ENCODE measurements around the gene SCAPER. TPM values are rescaled to one million over a fixed set of nuclear protein-coding genes. Genes with fewer than 3 reads are reported as not detected.

The SCAPER gene
- total and polyA plus RNA-seq, 8 donors: 4.9 to 136 (median 18.2) TPM

GRCh38 chr15:76349301-76350070 is 555.7 kb downstream of the SCAPER start:
- intact Hi-C loops (cut with DNase I; ENCODE audit: low total_unique reads): no loop called here
- DNase-seq: no peak
- peaks cover 16 to 26% (median 22%) of the 10 kb centered on the region in 4 donors for H3K4me1 ChIP-seq
- peaks cover 7 to 36% (median 32%) of the 10 kb centered on the region in 3 donors for H3K27me3 ChIP-seq
- H3K27ac ChIP-seq: no peak overlapping the region
- TF ChIP-seq, protein P1, sequence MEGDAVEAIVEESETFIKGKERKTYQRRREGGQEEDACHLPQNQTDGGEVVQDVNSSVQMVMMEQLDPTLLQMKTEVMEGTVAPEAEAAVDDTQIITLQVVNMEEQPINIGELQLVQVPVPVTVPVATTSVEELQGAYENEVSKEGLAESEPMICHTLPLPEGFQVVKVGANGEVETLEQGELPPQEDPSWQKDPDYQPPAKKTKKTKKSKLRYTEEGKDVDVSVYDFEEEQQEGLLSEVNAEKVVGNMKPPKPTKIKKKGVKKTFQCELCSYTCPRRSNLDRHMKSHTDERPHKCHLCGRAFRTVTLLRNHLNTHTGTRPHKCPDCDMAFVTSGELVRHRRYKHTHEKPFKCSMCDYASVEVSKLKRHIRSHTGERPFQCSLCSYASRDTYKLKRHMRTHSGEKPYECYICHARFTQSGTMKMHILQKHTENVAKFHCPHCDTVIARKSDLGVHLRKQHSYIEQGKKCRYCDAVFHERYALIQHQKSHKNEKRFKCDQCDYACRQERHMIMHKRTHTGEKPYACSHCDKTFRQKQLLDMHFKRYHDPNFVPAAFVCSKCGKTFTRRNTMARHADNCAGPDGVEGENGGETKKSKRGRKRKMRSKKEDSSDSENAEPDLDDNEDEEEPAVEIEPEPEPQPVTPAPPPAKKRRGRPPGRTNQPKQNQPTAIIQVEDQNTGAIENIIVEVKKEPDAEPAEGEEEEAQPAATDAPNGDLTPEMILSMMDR (IDR thresholded peaks at IDR 0.05): no peak
- TF ChIP-seq POLR2AphosphoS5 (IDR thresholded peaks at IDR 0.05): no peak
- TF ChIP-seq EP300 (IDR thresholded peaks at IDR 0.05): no peak
- no peak for TF ChIP-seq POLR2A (IDR thresholded peaks at IDR 0.05)
- H3K9me3 ChIP-seq: no peaks in the 10 kb centered on the region
- WGBS, 5 donors: 86 to 96% (median 93%) methylated on average over 1 of the region's 1 CpG
- peaks cover 0 to 4% (median 0%) of the 10 kb centered on the region in 4 donors for H3K36me3 ChIP-seq
- no peak overlapping the region for H3K4me3 ChIP-seq

DNA sequence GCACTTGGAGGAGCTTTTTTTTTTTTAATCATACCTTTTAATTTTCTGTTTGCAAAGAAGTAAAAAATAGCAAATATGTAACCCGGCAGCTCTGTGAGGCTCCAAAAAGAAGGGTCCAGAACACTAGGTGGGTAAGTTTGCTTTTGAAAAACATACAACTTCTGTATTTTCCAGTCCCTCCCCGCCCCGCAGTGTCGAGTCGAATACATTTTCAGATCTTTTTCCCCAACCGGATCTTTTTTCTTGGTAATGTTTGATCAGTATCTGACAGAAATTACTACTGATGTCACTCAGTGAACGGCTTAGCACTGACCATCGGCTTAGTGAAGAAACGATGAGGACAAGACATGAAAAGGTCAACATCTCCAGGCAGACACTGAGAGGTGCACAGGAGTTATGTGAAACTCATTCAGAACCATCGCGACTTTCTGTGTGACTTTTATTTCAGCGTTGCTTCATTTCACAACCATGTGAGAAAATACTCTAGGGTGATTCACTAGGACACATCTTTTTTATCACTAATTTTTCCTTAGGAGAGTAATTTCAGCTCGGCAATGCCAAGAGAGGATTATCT is 557.6 kb downstream of the SCAPER start:
- H3K4me3 ChIP-seq: peak overlapping the region; percentile 50 to 65 (median 58)
- intact Hi-C loops (cut with DNase I; ENCODE audit: low total_unique reads): no loop called here
- H3K9me3 ChIP-seq: peaks cover 0 to 4% (median 0%) of the 10 kb centered on the region in 4 donors
- H3K27ac ChIP-seq: peak overlapping the region in 4 of 5 donors; percentile 14 to 76 (median 69)
- no peak for TF ChIP-seq EP300 (IDR thresholded peaks at IDR 0.05)
- no peak for TF ChIP-seq POLR2AphosphoS5 (IDR thresholded peaks at IDR 0.05)
- TF ChIP-seq, protein P1 (IDR thresholded peaks at IDR 0.05): no peak
- TF ChIP-seq POLR2A (IDR thresholded peaks at IDR 0.05): no peak
- H3K36me3 ChIP-seq: no peaks in the 10 kb centered on the region
- peaks cover 22 to 39% (median 30%) of the 10 kb centered on the region in 4 donors for H3K4me1 ChIP-seq
- WGBS, 5 donors: 65 to 81% (median 76%) methylated on average over 13 of the region's 13 CpGs
- H3K27me3 ChIP-seq: peaks cover 12 to 55% (median 46%) of the 10 kb centered on the region in 3 donors
- no peak for DNase-seq

GRCh38 chr15:76346669-76347481 is 558.3 kb downstream of the SCAPER start:
- 7 to 12% (median 8%) methylated on average over 35 to 74 of the region's 74 CpGs for WGBS, 5 donors
- DNase-seq: peak in 1 of 2 donors; percentile 66
- TF ChIP-seq POLR2A (IDR thresholded peaks at IDR 0.05) (no peak), POLR2AphosphoS5 (IDR thresholded peaks at IDR 0.05) (no peak), EP300 (IDR thresholded peaks at IDR 0.05) (no peak)
- TF ChIP-seq, protein P1 (IDR thresholded peaks at IDR 0.05): no peak
- peaks cover 0 to 8% (median 0%) of the 10 kb centered on the region in 4 donors for H3K9me3 ChIP-seq
- H3K27me3 ChIP-seq: peaks cover 12 to 62% (median 53%) of the 10 kb centered on the region in 3 donors
- H3K27ac ChIP-seq: peak overlapping the region; percentile 39 to 76 (median 63)
- no peaks in the 10 kb centered on the region for H3K36me3 ChIP-seq
- H3K4me1 ChIP-seq: peaks cover 29 to 46% (median 36%) of the 10 kb centered on the region in 4 donors
- intact Hi-C loops (cut with DNase I; ENCODE audit: low total_unique reads): no loop called here
- peak overlapping the region; percentile 50 to 65 (median 58) for H3K4me3 ChIP-seq
